SK-N-MC (cell line): ENCODE results near the gene POP4.

Experiments
- EZH2 ChIP-seq: fragments of 200-600 bp; sonication (generic); IDR thresholded peaks from one replicate; pipeline ENCODE4 v1.6.1; 2017; ENCODE audit warnings: antibody characterized with exemption
- FOXP2 ChIP-seq: optimal IDR thresholded peaks from 2 replicates; pipeline ENCODE3; 2011; ENCODE audit warnings: mild to moderate bottlenecking, moderate library complexity; ENCODE audit not compliant: insufficient read depth; ENCODE audit errors: extremely low read length, control extremely low read depth
- POLR2AphosphoS5 ChIP-seq: IDR thresholded peaks from 2 replicates; pipeline ENCODE4 v1.6.1; 2012; ENCODE audit warnings: mild to moderate bottlenecking, low read depth, low read length, borderline replicate concordance

DNA sequence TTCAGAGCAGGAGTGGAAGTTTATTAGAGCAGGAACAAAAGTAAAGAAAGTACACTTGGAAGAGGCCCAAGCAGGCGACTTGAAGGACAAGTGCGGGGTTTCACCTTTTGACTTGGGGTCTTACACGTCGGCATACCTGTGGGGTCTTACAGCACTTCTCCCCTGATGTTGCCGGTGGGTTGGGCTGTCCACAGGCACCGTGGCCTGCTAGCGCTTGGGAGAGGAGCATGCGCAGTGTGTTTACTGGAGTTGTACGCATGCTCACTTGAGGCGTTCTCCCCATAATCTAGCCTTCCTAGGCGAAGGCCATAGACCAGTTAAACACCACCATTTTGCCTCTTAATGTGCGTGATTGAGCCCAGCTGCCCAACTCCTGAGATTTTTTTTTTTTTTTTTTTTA is 34.1 kb downstream of the POP4 start:
- TF ChIP-seq POLR2AphosphoS5 (no peak), EZH2 (no peak), FOXP2 (no peak)
